Astrocyte of the spinal cord (primary cell): ENCODE results near the gene SPON1.

Source experiments
- DNase-seq: peaks from one replicate; pipeline ENCODE4 v3.0.0; 2011; ENCODE audit warnings: low read depth, low spot score
- H3K4me3 ChIP-seq: 2 replicates; pipeline ENCODE4 v1.5.1; 2011; ENCODE audit warnings: low read depth, mild to moderate bottlenecking, low read length, moderate library complexity
- CTCF ChIP-seq: IDR thresholded peaks from 2 replicates; pipeline ENCODE4 v1.5.1; 2012; ENCODE audit warnings: low read depth, mild to moderate bottlenecking, low read length, inconsistent platforms
- in situ Hi-C: cut with HindIII; loops from 2 replicates; pipeline ENCODE4 v1.10.0; 2017; ENCODE audit warnings: low sequenced_read_pairs

The SPON1 gene

GRCh38 chr11:13942378-13942777 is 20.1 kb upstream of the SPON1 start:
- in situ Hi-C loops: no loop called here
- no peak for TF ChIP-seq CTCF

DNA sequence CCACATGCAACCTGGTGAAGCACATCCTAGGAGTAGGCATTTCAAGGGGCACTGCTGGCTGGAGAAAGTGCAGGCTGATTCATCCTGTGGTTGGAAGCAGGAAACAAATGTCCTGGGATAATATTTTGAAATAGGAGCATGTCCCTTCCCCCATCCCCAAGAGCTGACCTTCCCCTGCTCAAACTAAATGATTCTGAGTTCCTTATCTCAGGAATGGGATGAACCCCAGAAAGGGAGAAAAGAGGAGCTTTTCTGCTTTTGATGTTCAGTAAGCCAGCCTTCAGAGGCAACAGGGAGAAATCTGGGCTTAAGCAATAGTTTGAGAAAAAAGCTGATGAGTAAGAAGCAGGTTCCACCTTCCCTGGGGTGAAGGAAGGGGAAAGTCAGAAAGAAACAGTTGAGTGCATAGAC is 19.5 kb upstream of the SPON1 start:
- no peak for TF ChIP-seq CTCF
- DNase-seq: peak; percentile 66
- in situ Hi-C loops: no loop called here
- H3K4me3 ChIP-seq: no peak overlapping the region

More at GRCh38 chr11:13942378-13942777, 20.1 kb upstream of the SPON1 start:
- H3K4me3 ChIP-seq: no peak overlapping the region
- DNase-seq: no peak

GRCh38 chr11:13944016-13944415 is 18.5 kb upstream of the SPON1 start:
- no peak for DNase-seq
- no peak overlapping the region for H3K4me3 ChIP-seq
- in situ Hi-C loops: no loop called here
- TF ChIP-seq CTCF: no peak

DNA sequence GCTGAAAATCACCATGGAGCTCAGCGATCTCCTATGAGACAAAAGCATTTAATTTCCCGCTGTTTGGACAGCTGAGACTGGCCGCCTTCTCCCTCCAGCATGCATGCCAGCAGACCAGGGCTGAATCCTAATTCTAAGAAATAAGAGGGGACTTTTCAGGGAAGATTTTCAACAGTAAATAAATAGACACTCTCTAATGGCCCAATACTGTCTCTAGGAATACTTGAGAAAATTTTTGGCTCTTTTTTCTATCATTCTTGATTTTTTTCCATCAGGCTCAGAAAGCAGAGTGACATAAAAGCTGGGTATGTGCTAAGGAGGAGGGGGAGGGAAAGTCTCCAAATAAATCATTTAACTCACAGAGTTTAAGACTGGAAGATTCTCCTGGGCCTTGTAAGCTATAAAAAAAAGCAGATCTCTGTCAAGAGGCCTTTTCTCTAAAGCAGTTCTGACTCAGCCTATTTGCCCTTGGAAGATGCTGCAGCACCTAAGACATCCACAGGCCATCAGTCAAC is 17.6 kb upstream of the SPON1 start:
- H3K4me3 ChIP-seq: no peak overlapping the region
- in situ Hi-C loops: no loop called here
- TF ChIP-seq CTCF: no peak
- no peak for DNase-seq

DNA sequence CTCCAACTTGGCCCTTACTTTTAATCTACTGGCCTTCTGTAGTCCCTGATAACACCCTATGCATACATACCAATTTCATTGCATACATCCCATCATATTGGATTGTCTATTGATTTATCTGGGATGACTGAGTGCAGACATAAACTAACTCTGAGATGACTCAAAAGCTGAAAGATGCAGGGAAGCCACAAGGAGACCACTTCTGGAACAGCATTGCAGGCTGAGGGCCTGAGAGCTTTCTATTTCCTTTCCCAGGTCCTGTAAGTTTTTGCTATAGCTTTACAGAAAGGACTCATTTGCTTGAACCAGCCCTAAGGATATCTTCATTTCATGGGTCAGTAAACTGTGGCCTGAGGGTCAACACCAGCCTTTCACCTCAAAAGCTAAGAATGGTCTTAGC is 15.1 kb upstream of the SPON1 start:
- peak; percentile 19 for DNase-seq
- in situ Hi-C loops: no loop called here
- no peak overlapping the region for H3K4me3 ChIP-seq
- no peak for TF ChIP-seq CTCF

DNA sequence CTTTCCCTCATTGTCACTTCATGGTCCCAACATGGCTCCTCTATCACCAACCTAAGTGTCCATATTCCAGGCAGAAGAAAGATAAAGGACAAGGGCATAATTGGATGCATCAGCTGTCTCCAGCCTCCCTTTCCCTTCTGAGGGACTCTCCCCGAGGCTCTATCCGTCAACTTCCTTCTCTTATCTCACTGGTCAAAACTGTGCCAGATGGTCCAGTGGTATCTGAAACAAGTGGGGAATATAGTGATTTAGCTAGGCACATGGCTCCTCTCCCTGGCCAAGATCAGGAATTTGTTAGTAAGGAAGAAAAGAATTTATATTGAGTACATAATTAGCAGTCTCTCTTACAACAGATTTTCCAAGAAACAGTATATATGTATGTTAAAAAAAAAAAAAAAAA is 12.6 kb upstream of the SPON1 start:
- in situ Hi-C loops: no loop called here
- H3K4me3 ChIP-seq: no peak overlapping the region
- DNase-seq: no peak
- TF ChIP-seq CTCF: no peak

- no peak for TF ChIP-seq CTCF
- no peak for DNase-seq
- in situ Hi-C loops: no loop called here
- H3K4me3 ChIP-seq: no peak overlapping the region
These were observed 10.3 kb upstream of the SPON1 start for GRCh38 chr11:13952221-13952620.
